Neural cell (in vitro differentiated cells): ENCODE data around the gene SRPX. TPM values are rescaled to one million over a fixed set of nuclear protein-coding genes. Genes with fewer than 3 reads are reported as not detected.

Source experiments
- H2AFZ ChIP-seq: fragments of 200-600, 300-800 bp; sonication (generic), shearing (Covaris generic); 2 replicates; pipeline ENCODE4 v1.6.0; 2014; ENCODE audit warnings: low read depth, mild to moderate bottlenecking, antibody characterized with exemption, low read length, moderate library complexity
- H3F3A ChIP-seq: fragments of 200-600 bp; shearing (Covaris generic); 2 replicates; pipeline ENCODE4 v1.6.1; 2016; ENCODE audit warnings: mild to moderate bottlenecking, moderate library complexity, mixed read lengths, antibody characterized with exemption, low read length; ENCODE audit not compliant: insufficient read depth, poor library complexity, severe bottlenecking
- H3K27ac ChIP-seq: fragments of 200-600, 300-800 bp; sonication (generic), shearing (Covaris generic); 2 replicates; pipeline ENCODE4 v1.5.1; 2014; ENCODE audit warnings: mild to moderate bottlenecking, low read length, moderate library complexity
- H3K27me3 ChIP-seq: fragments of 300-800, 200-600 bp; sonication (generic), shearing (Covaris generic); 2 replicates; pipeline ENCODE4 v1.6.0; 2014; ENCODE audit warnings: mild to moderate bottlenecking, low read depth, low read length, moderate library complexity; ENCODE audit not compliant: insufficient read depth
- H3K36me3 ChIP-seq: fragments of 300-800, 200-600 bp; sonication (generic), shearing (Covaris generic); 2 replicates; pipeline ENCODE4 v1.5.1; 2014; ENCODE audit warnings: mild to moderate bottlenecking, antibody characterized with exemption, low read length, moderate library complexity; ENCODE audit not compliant: insufficient read depth
- H3K4me2 ChIP-seq: fragments of 300-800, 200-600 bp; sonication (generic), shearing (Covaris generic); 2 replicates; pipeline ENCODE4 v1.6.0; 2014; ENCODE audit warnings: mild to moderate bottlenecking, low read length
- H3K4me3 ChIP-seq: fragments of 300-800, 200-600 bp; sonication (generic), shearing (Covaris generic); 2 replicates; pipeline ENCODE4 v1.5.1; 2014; ENCODE audit warnings: mild to moderate bottlenecking, low read length, moderate library complexity
- H3K79me2 ChIP-seq: fragments of 200-600 bp; shearing (Covaris generic); replicated peaks from 2 replicates; pipeline ENCODE4 v1.6.0; 2014; ENCODE audit warnings: mild to moderate bottlenecking, low read length, moderate library complexity; ENCODE audit not compliant: insufficient read depth
- H3K9ac ChIP-seq: fragments of 300-800, 200-600 bp; sonication (generic), shearing (Covaris generic); 2 replicates; pipeline ENCODE4 v1.6.1; 2016; ENCODE audit warnings: mild to moderate bottlenecking, low read length, mixed read lengths
- H3K9me2 ChIP-seq: fragments of 200-600 bp; shearing (Covaris generic); 2 replicates; pipeline ENCODE4 v1.6.1; 2016; ENCODE audit warnings: mild to moderate bottlenecking, low read length, mixed read lengths; ENCODE audit not compliant: insufficient read depth
- H3K9me3 ChIP-seq: fragments of 200-600, 300-800 bp; sonication (generic), shearing (Covaris generic); 2 replicates; pipeline ENCODE4 v1.6.1; 2016; ENCODE audit warnings: mild to moderate bottlenecking, mixed run types, low read length, moderate library complexity, mixed read lengths
- H4K20me1 ChIP-seq: fragments of 200-600 bp; shearing (Covaris generic); 2 replicates; pipeline ENCODE4 v1.6.1; 2016; ENCODE audit warnings: mild to moderate bottlenecking, mixed run types; ENCODE audit not compliant: insufficient read depth
- CTCF ChIP-seq: fragments of 450-650 bp; IDR thresholded peaks from 2 replicates; pipeline ENCODE4 v1.5.1; 2014; ENCODE audit warnings: antibody characterized with exemption, mild to moderate bottlenecking, moderate library complexity; ENCODE audit not compliant: poor library complexity, severe bottlenecking
- EP300 ChIP-seq: fragments of 450-650 bp; conservative IDR thresholded peaks from 2 replicates; pipeline ENCODE4 v1.6.1; 2014; ENCODE audit warnings: antibody characterized with exemption, mild to moderate bottlenecking, moderate library complexity; ENCODE audit not compliant: poor library complexity, severe bottlenecking
- EZH2 ChIP-seq: fragments of 200-600, 300-800 bp; shearing (Covaris generic), sonication (generic); IDR thresholded peaks from 2 replicates; pipeline ENCODE4 v1.6.1; 2014; ENCODE audit warnings: antibody characterized with exemption, low read length, borderline replicate concordance, mild to moderate bottlenecking; ENCODE audit not compliant: insufficient read depth, poor library complexity, severe bottlenecking
- MXI1 ChIP-seq: fragments of 450-650 bp; conservative IDR thresholded peaks from 2 replicates; pipeline ENCODE4 v1.6.1; 2014; ENCODE audit warnings: antibody characterized with exemption, mild to moderate bottlenecking; ENCODE audit not compliant: poor library complexity, severe bottlenecking
- POLR2AphosphoS5 ChIP-seq: IDR thresholded peaks from 2 replicates; pipeline ENCODE4 v1.6.1; 2012
- RAD21 ChIP-seq: fragments of 450-650 bp; conservative IDR thresholded peaks from 2 replicates; pipeline ENCODE4 v1.6.1; 2014; ENCODE audit warnings: antibody characterized with exemption, mild to moderate bottlenecking, moderate library complexity
- REST ChIP-seq: IDR thresholded peaks from 2 replicates; pipeline ENCODE4 v1.6.1; 2012; ENCODE audit warnings: borderline replicate concordance
- SMC3 ChIP-seq: fragments of 450-650 bp; conservative IDR thresholded peaks from 2 replicates; pipeline ENCODE4 v1.6.1; 2014; ENCODE audit warnings: antibody characterized with exemption, mild to moderate bottlenecking, moderate library complexity; ENCODE audit not compliant: poor library complexity
- TAF1 ChIP-seq: IDR thresholded peaks from 2 replicates; pipeline ENCODE4 v1.6.1; 2012; ENCODE audit warnings: low read depth
- polyA plus RNA-seq: library from polyadenylated mRNA; depleted of rRNA; stranded (reverse); fragments of >200 nt; gene quantifications from 2 replicates; pipeline ENCODE4 v1.2.3, GENCODE V29; 2014

SRPX gene
- polyA plus RNA-seq, 1 donor from 2014 or later: 0.52 TPM

GRCh38 chrX:38105216-38105725, 115.4 kb downstream of the SRPX start:
- Histone ChIP-seq H3K9ac (no peak overlapping the region), H3K27me3 (no peaks in the 10 kb centered on the region), H3K4me3 (no peak overlapping the region), H3K9me3 (no peaks in the 10 kb centered on the region), H3K79me2 (no peaks in the 10 kb centered on the region), H3F3A (no peaks in the 10 kb centered on the region), H2AFZ (no peak overlapping the region), H3K9me2 (no peaks in the 10 kb centered on the region), H3K4me2 (no peak overlapping the region), H3K36me3 (no peaks in the 10 kb centered on the region), H3K27ac (no peak overlapping the region), H4K20me1 (no peaks in the 10 kb centered on the region)
- no peak for TF ChIP-seq REST
- TF ChIP-seq CTCF: no peak
- TF ChIP-seq RAD21: no peak
- TF ChIP-seq TAF1: no peak
- TF ChIP-seq POLR2AphosphoS5: no peak
- TF ChIP-seq EZH2: no peak
- TF ChIP-seq EP300: no peak
- no peak for TF ChIP-seq MXI1
- TF ChIP-seq SMC3: no peak

- Histone ChIP-seq H3K27me3 (no peaks in the 10 kb centered on the region), H3K4me3 (no peak overlapping the region), H4K20me1 (no peaks in the 10 kb centered on the region), H3F3A (no peaks in the 10 kb centered on the region), H3K27ac (no peak overlapping the region), H3K9me2 (no peaks in the 10 kb centered on the region), H3K4me2 (no peak overlapping the region), H3K9ac (no peak overlapping the region), H2AFZ (no peak overlapping the region), H3K9me3 (no peaks in the 10 kb centered on the region), H3K36me3 (no peaks in the 10 kb centered on the region), H3K79me2 (no peaks in the 10 kb centered on the region)
- no peak for TF ChIP-seq CTCF
- TF ChIP-seq EZH2: no peak
- TF ChIP-seq TAF1: no peak
- no peak for TF ChIP-seq POLR2AphosphoS5
- no peak for TF ChIP-seq MXI1
- TF ChIP-seq REST: no peak
- TF ChIP-seq SMC3: no peak
- TF ChIP-seq RAD21: no peak
- no peak for TF ChIP-seq EP300
Observed at GRCh38 chrX:38103857-38104812, 116.5 kb downstream of the SRPX start.
